CD4-positive, alpha-beta T cell (primary cell): Measurements from ENCODE around the gene TSPYL1. TPM values are rescaled to one million over a fixed set of nuclear protein-coding genes. Genes with fewer than 3 reads are reported as not detected.

Experiments used
- ATAC-seq: fragments of 200-7000 bp; cut with Tn5 transposase; one replicate; pipeline ENCODE4 v1.10.0; 2022; ENCODE audit warnings: mild to moderate bottlenecking; ENCODE audit not compliant: poor library complexity
- CTCF ChIA-PET: fragments of 350-600 bp; sonication (Branson Sonifier 250); formaldehyde crosslinking; loops from one replicate; lab custom pipeline; 2021; ENCODE audit warnings: antibody characterized with exemption, inconsistent platforms; lab: Charles Lee
- POLR2A ChIA-PET: fragments of 350-600 bp; sonication (Branson Sonifier 250); formaldehyde crosslinking; loops from one replicate; lab custom pipeline; 2021; ENCODE audit warnings: antibody characterized with exemption, inconsistent platforms; lab: Charles Lee
- DNase-seq, 14 experiments: peaks; one replicate each; pipeline ENCODE4 v3.0.0-alpha.2; 2013 to 2020; ENCODE audit warnings: mixed read lengths in 2 of 14
- H3K27ac ChIP-seq, 2 donors: one replicate each; pipeline versions ENCODE4 v1.5.1 to v1.7.0; 2013; ENCODE audit warnings: low read length in 2 of 2, low read depth in 1 of 2, mild to moderate bottlenecking in 1 of 2
- H3K27me3 ChIP-seq, 2 experiments: 1 replicate in 1 of 2; 2 replicates in 1 of 2; pipeline versions ENCODE4 v1.6.1 to v1.7.0; 2013; ENCODE audit warnings: low read length in 2 of 2, control low read depth in 1 of 2, mild to moderate bottlenecking in 1 of 2, moderate library complexity in 1 of 2; ENCODE audit not compliant: insufficient read depth in 2 of 2, control insufficient read depth in 1 of 2
- H3K36me3 ChIP-seq: one replicate; pipeline ENCODE4 v1.6.1; 2013; ENCODE audit warnings: low read length, control low read depth; ENCODE audit not compliant: insufficient read depth
- H3K4me1 ChIP-seq: one replicate; pipeline ENCODE4 v1.6.1; 2013; ENCODE audit warnings: low read length, control low read depth; ENCODE audit not compliant: insufficient read depth
- H3K4me3 ChIP-seq: one replicate; pipeline ENCODE4 v1.5.1; 2013; ENCODE audit warnings: mild to moderate bottlenecking, low read length, moderate library complexity
- H3K9me3 ChIP-seq, 2 experiments: 1 replicate in 1 of 2; 2 replicates in 1 of 2; pipeline versions ENCODE4 v1.6.1 to v1.7.0; 2013; ENCODE audit warnings: low read length in 2 of 2, mild to moderate bottlenecking in 2 of 2, control low read depth in 1 of 2, moderate library complexity in 1 of 2; ENCODE audit not compliant: control insufficient read depth in 1 of 2, insufficient read depth in 1 of 2
- H3K27ac Mint-ChIP-seq: one replicate; pipeline ENCODE4 v1.8.0; 2020; ENCODE audit warnings: mixed read lengths
- H3K27me3 Mint-ChIP-seq: one replicate; pipeline ENCODE4 v1.8.0; 2021; ENCODE audit warnings: mixed read lengths
- H3K36me3 Mint-ChIP-seq: one replicate; pipeline ENCODE4 v1.8.0; 2021; ENCODE audit warnings: low read depth, mixed read lengths
- H3K4me1 Mint-ChIP-seq: one replicate; pipeline ENCODE4 v1.8.0; 2021; ENCODE audit warnings: low read depth, mixed read lengths
- H3K4me3 Mint-ChIP-seq: one replicate; pipeline ENCODE4 v1.8.0; 2020; ENCODE audit warnings: mild to moderate bottlenecking, mixed read lengths
- H3K9me3 Mint-ChIP-seq: one replicate; pipeline ENCODE4 v1.8.0; 2020; ENCODE audit warnings: mixed read lengths
- intact Hi-C, 2 experiments: fragments of 100-400 bp; cut with DNase I in 1 of 2; cut with micrococcal nuclease in 1 of 2; formaldehyde crosslinking; loops; one replicate each; pipeline versions ENCODE4 v1.15.1 to v1.9.0; 2023 to 2025; cut with DNase I, micrococcal nuclease
- total RNA-seq, 174 experiments: library from RNA in 2 of 174; stranded (reverse) in 2 of 174; gene quantifications; one replicate each; pipeline ENCODE4 v1.2.3 and lab custom pipeline; 2021 to 2026
- TF ChIP-seq, protein P1 (sequence below): fragments of 200-600 bp; IDR thresholded peaks from one replicate; pipeline ENCODE4 v1.8.0; 2022; ENCODE audit warnings: antibody characterized with exemption, mild to moderate bottlenecking

The TSPYL1 gene
- total RNA-seq, 2 experiments from 2014 or later, result 225 to 226 TPM

DNA sequence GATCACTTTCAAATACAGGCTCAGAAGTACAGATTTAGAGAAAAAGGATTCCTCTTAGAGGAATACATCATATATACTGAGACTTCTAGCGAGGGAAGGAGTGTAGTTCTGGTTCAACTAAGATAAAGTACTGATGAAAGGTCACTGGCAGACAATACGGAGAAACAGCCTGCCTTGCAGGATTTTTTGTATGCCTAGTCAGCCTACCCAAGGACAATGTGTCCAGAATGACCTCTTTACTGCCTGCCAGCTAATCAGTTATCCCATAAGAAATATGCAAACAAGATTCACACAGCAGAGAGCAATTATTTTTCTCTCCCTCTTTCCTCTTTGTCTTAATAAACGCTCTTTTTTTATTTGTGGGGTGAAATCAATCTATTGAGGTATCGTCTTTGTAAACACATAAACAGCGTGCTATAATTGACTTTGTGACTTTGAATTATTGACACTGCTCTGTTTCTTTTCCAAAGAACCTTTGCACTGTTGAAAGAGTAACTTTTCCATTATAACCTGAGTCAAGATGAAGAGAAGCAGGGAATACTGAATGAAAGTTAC, 24.4 kb downstream of the TSPYL1 start:
- POLR2A ChIA-PET, result interaction anchor here (0.7 to 6.3 kb wide), 3 partner anchors 24 to 413 kb away, joined by 3 to 122 read pairs (median 19); partner anchors contain the start of genes RWDD1 and TSPYL1
- intact Hi-C loops, result loop anchor here (2.0 to 10.0 kb wide), 3 partner anchors 13 to 409 kb away; partner anchors contain the start of gene ZUP1 (in 2 of the 2)
- CTCF ChIA-PET, result interaction anchor here (3.7 kb wide), 1 partner anchor 14 kb away, joined by 28 read pairs; no protein-coding TSS in a partner anchor
- no peak overlapping the region for H3K4me3 ChIP-seq
- H3K4me1 ChIP-seq, result peaks cover 31% of the 10 kb centered on the region
- no peak overlapping the region for H3K27ac ChIP-seq
- TF ChIP-seq, protein P1, sequence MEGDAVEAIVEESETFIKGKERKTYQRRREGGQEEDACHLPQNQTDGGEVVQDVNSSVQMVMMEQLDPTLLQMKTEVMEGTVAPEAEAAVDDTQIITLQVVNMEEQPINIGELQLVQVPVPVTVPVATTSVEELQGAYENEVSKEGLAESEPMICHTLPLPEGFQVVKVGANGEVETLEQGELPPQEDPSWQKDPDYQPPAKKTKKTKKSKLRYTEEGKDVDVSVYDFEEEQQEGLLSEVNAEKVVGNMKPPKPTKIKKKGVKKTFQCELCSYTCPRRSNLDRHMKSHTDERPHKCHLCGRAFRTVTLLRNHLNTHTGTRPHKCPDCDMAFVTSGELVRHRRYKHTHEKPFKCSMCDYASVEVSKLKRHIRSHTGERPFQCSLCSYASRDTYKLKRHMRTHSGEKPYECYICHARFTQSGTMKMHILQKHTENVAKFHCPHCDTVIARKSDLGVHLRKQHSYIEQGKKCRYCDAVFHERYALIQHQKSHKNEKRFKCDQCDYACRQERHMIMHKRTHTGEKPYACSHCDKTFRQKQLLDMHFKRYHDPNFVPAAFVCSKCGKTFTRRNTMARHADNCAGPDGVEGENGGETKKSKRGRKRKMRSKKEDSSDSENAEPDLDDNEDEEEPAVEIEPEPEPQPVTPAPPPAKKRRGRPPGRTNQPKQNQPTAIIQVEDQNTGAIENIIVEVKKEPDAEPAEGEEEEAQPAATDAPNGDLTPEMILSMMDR, result no peak
- DNase-seq (no peak), ATAC-seq (no peak)
- Mint-ChIP-seq H3K4me3 (no peak overlapping the region), H3K27me3 (no peaks in the 10 kb centered on the region), H3K4me1 (peaks cover 7% of the 10 kb centered on the region), H3K36me3 (peaks cover 6% of the 10 kb centered on the region), H3K9me3 (no peaks in the 10 kb centered on the region), H3K27ac (no peak overlapping the region)
- H3K36me3 ChIP-seq, result no peaks in the 10 kb centered on the region
- H3K9me3 ChIP-seq, result no peaks in the 10 kb centered on the region
- H3K27me3 ChIP-seq, result no peaks in the 10 kb centered on the region

DNA sequence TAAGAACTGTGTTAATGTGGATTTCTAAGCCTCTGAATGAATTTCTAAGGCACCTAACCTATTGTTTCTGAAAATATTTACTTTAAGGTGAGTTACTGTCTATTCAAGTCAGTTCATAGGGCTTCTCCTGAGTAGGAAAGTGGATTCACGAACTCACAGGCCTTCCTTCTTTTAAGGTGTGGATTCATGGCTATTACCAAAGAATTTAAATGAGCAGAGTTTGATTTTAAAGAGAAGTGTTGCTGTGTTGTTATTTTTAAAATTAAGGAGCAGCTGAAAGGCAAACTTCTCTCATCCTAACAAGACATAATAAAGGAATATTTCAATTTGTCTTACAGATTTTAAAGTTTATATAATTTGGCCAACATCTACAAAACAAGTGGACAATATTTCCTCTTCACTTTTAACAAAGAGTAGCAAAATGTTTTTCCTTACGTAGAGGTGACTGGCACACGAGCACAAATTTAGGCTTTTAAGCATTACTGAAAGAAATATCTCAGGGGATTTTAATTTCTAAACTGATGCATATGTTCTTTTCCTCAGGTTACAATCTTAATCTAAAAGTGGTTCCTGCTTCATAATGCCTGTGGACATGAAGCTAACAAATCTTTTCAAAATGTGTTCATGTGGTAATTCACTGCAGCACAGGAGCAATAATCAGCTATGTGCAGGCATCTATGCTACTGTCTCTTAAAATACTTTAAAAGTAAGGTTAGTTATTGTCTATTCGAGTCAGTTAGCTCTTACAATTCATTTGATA, 25.3 kb downstream of the TSPYL1 start:
- intact Hi-C loops, result loop anchor here (1.0 to 10.0 kb wide), 6 partner anchors 14 to 1348 kb away; partner anchors contain the start of genes ZUP1 (in 2 of the 2), GOPC (in 1 of the 2) and TSPYL1 (in 1 of the 2)
- Mint-ChIP-seq H3K36me3 (no peaks in the 10 kb centered on the region), H3K9me3 (no peaks in the 10 kb centered on the region), H3K4me1 (no peaks in the 10 kb centered on the region), H3K27me3 (no peaks in the 10 kb centered on the region), H3K27ac (no peak overlapping the region), H3K4me3 (no peak overlapping the region)
- Histone ChIP-seq H3K4me3 (peak overlapping the region; percentile 91), H3K27ac (peak overlapping the region; percentile 92 to 94), H3K9me3 (no peaks in the 10 kb centered on the region), H3K36me3 (no peaks in the 10 kb centered on the region), H3K4me1 (peaks cover 31% of the 10 kb centered on the region), H3K27me3 (no peaks in the 10 kb centered on the region)
- TF ChIP-seq, protein P1, result no peak
- DNase-seq (peak in 1 of 14 experiments; percentile 14), ATAC-seq (no peak)
- ChIA-PET CTCF (interaction anchor here (1.0 to 3.7 kb wide), 5 partner anchors 14 to 38 kb away, joined by 3 to 28 read pairs (median 4); no protein-coding TSS in a partner anchor), POLR2A (interaction anchor here (0.7 to 6.3 kb wide), 11 partner anchors 9 to 427 kb away, joined by 3 to 122 read pairs (median 5); partner anchors contain the start of genes KPNA5, NT5DC1, RWDD1 and TSPYL1)

DNA sequence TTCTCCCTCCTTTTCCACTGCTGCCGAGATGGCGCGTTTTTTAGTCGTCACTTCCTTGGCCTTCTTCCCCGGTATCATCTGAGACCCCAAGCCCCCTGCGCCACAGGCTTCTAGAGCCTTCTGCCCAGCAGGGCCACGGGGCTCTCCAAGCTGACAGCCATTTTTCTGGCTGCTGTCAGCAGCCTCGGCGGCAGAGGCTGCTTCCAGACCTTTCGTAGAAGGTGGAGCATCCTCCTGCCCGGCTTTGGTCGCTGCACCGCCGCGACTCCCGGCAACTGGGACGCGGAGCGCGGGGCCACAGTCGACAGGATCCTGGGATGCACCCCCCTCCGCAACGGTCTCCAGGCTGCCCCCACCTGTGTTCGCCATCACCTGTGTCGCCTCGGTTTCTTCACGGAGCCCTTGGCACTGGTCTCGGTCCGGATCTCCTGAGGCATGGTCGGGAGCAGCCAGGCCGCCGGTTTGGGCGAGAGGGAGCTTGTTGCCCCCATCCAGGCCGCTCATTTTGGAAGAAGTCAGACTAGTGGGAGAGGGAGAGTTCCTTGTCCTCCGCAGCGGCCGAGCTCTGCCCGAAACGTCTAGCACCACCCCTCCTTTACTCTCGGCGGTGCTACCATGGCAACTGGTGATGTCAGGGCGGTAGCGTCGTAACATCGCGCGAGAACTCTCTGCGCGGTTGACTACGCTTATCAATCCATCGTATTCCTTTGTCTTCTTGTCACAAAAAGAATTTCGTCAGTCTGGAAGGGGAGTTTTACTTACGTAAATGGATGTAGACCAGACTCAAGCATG, 26.0 kb downstream of the TSPYL1 start, which contains the start of gene TSPYL4:
Gene TSPYL4, minus strand, starts transcription at position 571 of the 792 bp plus-strand sequence. Its CDS starts 67 bp downstream, at position 504.
- Histone ChIP-seq H3K36me3 (no peaks in the 10 kb centered on the region), H3K4me3 (peak within 1 kb of the TSS; percentile 91), H3K9me3 (no peaks in the 10 kb centered on the region), H3K27me3 (no peaks in the 10 kb centered on the region), H3K4me1 (peaks cover 31% of the 10 kb centered on the region), H3K27ac (peak within 1 kb of the TSS; percentile 92 to 94)
- peak; percentile 80 to 98 (median 88) for DNase-seq
- intact Hi-C loops, result loop anchor here (1.0 to 10.0 kb wide), 6 partner anchors 15 to 1349 kb away; partner anchors contain the start of genes ZUP1 (in 2 of the 2), GOPC (in 1 of the 2) and TSPYL1 (in 1 of the 2)
- Mint-ChIP-seq H3K27me3 (no peaks in the 10 kb centered on the region), H3K4me1 (peaks cover 6% of the 10 kb centered on the region), H3K4me3 (no peak within 1 kb of the TSS), H3K27ac (no peak within 1 kb of the TSS), H3K36me3 (no peaks in the 10 kb centered on the region), H3K9me3 (no peaks in the 10 kb centered on the region)
- ChIA-PET CTCF (interaction anchor here (1.0 to 3.7 kb wide), 5 partner anchors 15 to 37 kb away, joined by 3 to 28 read pairs (median 4); no protein-coding TSS in a partner anchor), POLR2A (interaction anchor here (1.0 to 6.3 kb wide), 11 partner anchors 8 to 428 kb away, joined by 3 to 122 read pairs (median 5); partner anchors contain the start of genes KPNA5, NT5DC1, RWDD1 and TSPYL1)
- ATAC-seq, result peak; percentile 96
- TF ChIP-seq, protein P1, result no peak
